Measurements from ENCODE around the gene CFAP65. TPM values are rescaled to one million over a fixed set of nuclear protein-coding genes. Genes with fewer than 3 reads are reported as not detected.

The CFAP65 gene
- total and polyA plus RNA-seq, 2 of the 4 experiments (the other 2 are of a cell fraction), result not detected

GRCh38 chr2:219017201-219017931 lies 23.9 kb downstream of the CFAP65 start:
- Histone ChIP-seq H2BK120ac (ENCODE audit: low read depth, low read length) (no peak overlapping the region), H3K18ac (ENCODE audit: low read depth, low read length) (no peak overlapping the region), H3K4ac (ENCODE audit: low read depth, low read length) (no peak overlapping the region), H2BK5ac (ENCODE audit: low read depth, low read length, poor library complexity, severe bottlenecking) (no peak overlapping the region), H3K4me2 (ENCODE audit: low read depth, low read length) (no peak overlapping the region), H2AK9ac (replicated peaks; ENCODE audit: low read depth, low read length, poor library complexity) (no peak overlapping the region), H3K4me3 (ENCODE audit: insufficient read depth, low read depth, low read length) (no peak overlapping the region), H2BK20ac (ENCODE audit: low read depth, low read length) (no peak overlapping the region), H3K9me3 (ENCODE audit: control insufficient read depth, insufficient read depth, low read length) (no peaks in the 10 kb centered on the region), H3K36me3 (ENCODE audit: control insufficient read depth, insufficient read depth, low read length) (no peaks in the 10 kb centered on the region), H4K8ac (ENCODE audit: low read depth in 2 of 2, low read length in 2 of 2) (no peak overlapping the region), H3K27ac (ENCODE audit: insufficient read depth, low read length) (no peak overlapping the region), H4K91ac (ENCODE audit: insufficient read depth, low read depth, low read length) (no peak overlapping the region), H3K14ac (replicated peaks; ENCODE audit: low read depth, low read length) (no peak overlapping the region), H3K4me1 (ENCODE audit: control insufficient read depth, insufficient read depth, low read length) (no peaks in the 10 kb centered on the region), H3K9me1 (ENCODE audit: insufficient read depth, low read length) (peaks cover 3% of the 10 kb centered on the region; the same call in 1 of the 2 replicates), H3K9ac (ENCODE audit: low read depth, low read length) (no peak overlapping the region), H3K79me1 (ENCODE audit: low read depth in 1 of 2, low read length in 2 of 2) (no peaks in the 10 kb centered on the region), H3K56ac (ENCODE audit: extremely low read depth, insufficient read depth, low read length) (no peak overlapping the region), H4K20me1 (ENCODE audit: insufficient read depth, low read length) (no peaks in the 10 kb centered on the region), H4K5ac (ENCODE audit: low read depth, low read length) (no peak overlapping the region), H2BK15ac (ENCODE audit: low read depth, low read length) (no peak overlapping the region), H3K23ac (ENCODE audit: low read depth, low read length) (no peak overlapping the region), H2AFZ (replicated peaks; ENCODE audit: low read length, poor library complexity) (no peak overlapping the region), H3K27me3 (ENCODE audit: control insufficient read depth, insufficient read depth, low read length) (peaks cover 60% of the 10 kb centered on the region), H2AK5ac (ENCODE audit: low read depth, low read length) (no peak overlapping the region)
- in situ Hi-C loops (cut with MboI; ENCODE audit: low sequenced_read_pairs) (no loop called here), intact Hi-C loops (cut with micrococcal nuclease) (no loop called here), dilution Hi-C loops (cut with HindIII; ENCODE audit: low sequenced_read_pairs, unreplicated experiment) (no loop called here)
- POLR2A ChIA-PET (ENCODE audit: unreplicated experiment), result interaction anchor here (0.6 kb wide), 1 partner anchor 10 kb away, joined by 5 read pairs; no protein-coding TSS in a partner anchor
- CTCF ChIA-PET, result interaction anchor here (0.7 to 0.9 kb wide), 2 partner anchors 12 to 13 kb away, joined by 4 read pairs; no protein-coding TSS in a partner anchor
- WGBS, 2 experiments (ENCODE audit: extremely low coverage in 2 of 2, insufficient read length in 1 of 2), result 22% methylated on average over 5 of the region's 14 CpGs; no CpG with 5 or more reads in 1 of the 2 experiments
- no peak for TF ChIP-seq MAZ (IDR thresholded peaks at IDR 0.05; ENCODE audit: borderline replicate concordance, low read depth, low read length)
- no peak for TF ChIP-seq MXI1 (IDR thresholded peaks at IDR 0.05; ENCODE audit: borderline replicate concordance, low read depth, low read length)
- no peak for TF ChIP-seq SMC3 (IDR thresholded peaks at IDR 0.05; ENCODE audit: low read depth, low read length)
- no peak for TF ChIP-seq FOS (IDR thresholded peaks at IDR 0.05; ENCODE audit: low read depth, low read length)
- TF ChIP-seq ELK1 (IDR thresholded peaks at IDR 0.05; ENCODE audit: borderline replicate concordance, low read depth, low read length), result no peak
- TF ChIP-seq RFX5 (IDR thresholded peaks at IDR 0.05; ENCODE audit: low read depth, low read length), result no peak
- no peak for TF ChIP-seq RCOR1 (IDR thresholded peaks at IDR 0.05; ENCODE audit: insufficient replicate concordance, low read length)
- TF ChIP-seq NFE2L2 (IDR thresholded peaks at IDR 0.05; ENCODE audit: low read depth, low read length), result no peak
- no peak for DNase-seq
- no TSS peak for BruUV-seq (replicated peaks)
- ATAC-seq (ENCODE audit: low read depth), result no peak

Measured in IMR-90 (cell line).